ENCODE results near the gene CCDC190.

DNA sequence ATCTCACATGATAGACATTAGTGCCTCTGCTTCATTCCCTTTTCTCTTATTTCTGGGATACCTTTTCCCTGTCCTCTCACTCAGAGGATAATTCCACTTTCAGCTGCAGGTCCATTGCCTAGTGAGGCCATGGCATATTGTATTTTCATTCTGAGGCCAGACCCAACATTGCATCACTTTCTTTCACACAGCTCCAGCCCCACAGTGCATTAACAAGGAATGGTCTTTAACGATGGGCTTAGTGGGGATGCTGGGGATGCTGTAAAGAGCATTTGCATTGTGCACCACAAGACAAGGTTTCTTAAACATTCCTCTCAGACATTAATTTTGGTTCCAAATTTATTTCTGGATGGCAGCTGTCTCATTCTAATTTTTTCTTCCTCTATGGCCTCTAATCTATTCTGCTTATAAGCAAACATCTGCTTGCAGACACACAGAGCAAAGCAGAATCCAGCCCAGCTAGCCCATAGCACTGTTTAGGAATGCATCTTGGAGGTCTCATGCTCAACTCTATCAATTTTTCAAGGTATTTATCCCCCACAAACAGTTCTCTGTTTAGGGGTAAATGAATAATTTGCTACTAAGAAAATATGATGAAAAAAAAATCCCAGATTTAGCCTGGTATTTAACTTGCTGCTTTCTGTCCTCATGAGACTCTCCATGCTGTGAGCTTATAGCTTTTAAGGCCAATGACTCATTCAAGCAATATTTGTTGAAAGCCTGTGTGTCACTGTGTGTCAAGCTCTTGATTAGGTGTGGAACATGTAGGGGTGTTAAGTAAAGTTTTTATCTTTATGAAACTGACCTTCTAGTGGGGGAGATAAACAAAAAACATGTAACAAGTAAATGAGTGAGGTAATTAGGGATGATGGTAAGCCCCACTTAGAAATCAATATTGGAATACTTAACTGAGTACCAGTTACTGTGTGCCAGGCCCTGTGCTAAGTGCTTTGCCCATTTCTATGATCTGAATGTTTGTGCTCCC, 44.5 kb upstream of the CCDC190 start:
- TF ChIP-seq, protein P1, sequence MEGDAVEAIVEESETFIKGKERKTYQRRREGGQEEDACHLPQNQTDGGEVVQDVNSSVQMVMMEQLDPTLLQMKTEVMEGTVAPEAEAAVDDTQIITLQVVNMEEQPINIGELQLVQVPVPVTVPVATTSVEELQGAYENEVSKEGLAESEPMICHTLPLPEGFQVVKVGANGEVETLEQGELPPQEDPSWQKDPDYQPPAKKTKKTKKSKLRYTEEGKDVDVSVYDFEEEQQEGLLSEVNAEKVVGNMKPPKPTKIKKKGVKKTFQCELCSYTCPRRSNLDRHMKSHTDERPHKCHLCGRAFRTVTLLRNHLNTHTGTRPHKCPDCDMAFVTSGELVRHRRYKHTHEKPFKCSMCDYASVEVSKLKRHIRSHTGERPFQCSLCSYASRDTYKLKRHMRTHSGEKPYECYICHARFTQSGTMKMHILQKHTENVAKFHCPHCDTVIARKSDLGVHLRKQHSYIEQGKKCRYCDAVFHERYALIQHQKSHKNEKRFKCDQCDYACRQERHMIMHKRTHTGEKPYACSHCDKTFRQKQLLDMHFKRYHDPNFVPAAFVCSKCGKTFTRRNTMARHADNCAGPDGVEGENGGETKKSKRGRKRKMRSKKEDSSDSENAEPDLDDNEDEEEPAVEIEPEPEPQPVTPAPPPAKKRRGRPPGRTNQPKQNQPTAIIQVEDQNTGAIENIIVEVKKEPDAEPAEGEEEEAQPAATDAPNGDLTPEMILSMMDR (IDR thresholded peaks at IDR 0.05 in 8 of 11, conservative IDR thresholded peaks at IDR 0.05 in 3 of 11): no peak
- TF ChIP-seq POLR2A (IDR thresholded peaks at IDR 0.05) (no peak), POLR2AphosphoS5 (IDR thresholded peaks at IDR 0.05) (no peak)

Measured in spleen (tissue), 7 donors.